Left lobe of liver (tissue), 2 donors: ENCODE data around the gene CASQ1. TPM values are rescaled to one million over a fixed set of nuclear protein-coding genes. Genes with fewer than 3 reads are reported as not detected.

Experiments
- ATAC-seq: fragments of 200-7000 bp; cut with Tn5 transposase; one replicate; pipeline ENCODE4 v1.9.1; 2020; ENCODE audit warnings: mild to moderate bottlenecking, moderate library complexity
- DNase-seq: peaks from one replicate; pipeline ENCODE4 v3.0.0-alpha.2; 2020; ENCODE audit warnings: low spot score
- total RNA-seq: library from RNA; stranded (reverse); gene quantifications from one replicate; pipeline ENCODE4 v1.2.1, GENCODE V29; 2021
- donor health status: DM: no; HTN: no; CAD: no; lungs with moderate emphysema.
- donor health status: DM: no; HTN: yes; CAD: no.

The CASQ1 gene
- total RNA-seq, result not detected

DNA sequence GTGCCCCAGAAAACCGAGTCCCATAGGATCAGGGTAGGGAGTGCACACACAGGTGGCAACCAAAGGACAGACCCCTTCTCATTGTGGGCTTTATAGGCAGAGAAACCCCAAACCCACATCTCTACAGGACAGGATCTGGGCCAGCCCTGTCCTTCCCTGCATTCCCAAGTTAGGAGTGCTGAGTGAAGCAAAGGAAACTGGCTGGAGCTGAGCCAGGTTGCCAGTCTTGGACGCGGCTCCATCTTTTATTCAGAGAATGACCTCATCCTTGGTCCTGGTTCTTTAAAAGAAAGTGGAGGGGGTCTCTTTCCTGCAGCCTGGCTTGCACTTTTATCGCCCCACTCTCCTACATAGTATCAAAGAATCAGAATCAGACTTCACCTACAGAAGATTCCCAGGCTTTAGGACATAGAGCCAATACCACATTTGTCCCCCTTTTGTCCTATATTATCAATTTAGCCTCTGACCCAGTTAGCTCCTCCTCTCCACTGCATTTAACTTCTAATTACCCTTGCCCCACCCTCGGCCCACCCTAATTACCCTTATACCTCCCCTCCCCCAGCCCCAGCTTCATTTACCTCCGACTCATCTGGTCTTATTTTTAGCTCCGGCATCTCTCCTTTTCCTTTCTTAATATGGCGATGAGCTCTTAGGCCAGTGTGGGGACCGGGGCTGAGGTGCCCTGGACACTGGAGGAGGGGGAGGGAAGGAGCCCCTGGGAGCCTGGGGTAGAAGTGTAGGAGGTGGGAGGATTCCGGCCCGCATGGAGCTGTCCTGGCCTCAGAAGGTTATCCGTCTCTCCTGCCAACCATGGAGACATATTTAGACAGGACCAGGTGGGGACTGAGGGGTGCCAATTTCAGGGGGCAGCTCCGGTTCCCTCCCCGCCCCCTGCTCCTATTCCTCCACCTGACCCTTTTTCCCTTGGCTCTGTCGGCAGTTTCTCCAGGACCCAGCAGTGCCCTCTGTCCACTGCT is at the start of gene CASQ1:
CASQ1 (plus strand) TSS at position 927 of the 977 bp plus-strand sequence. CDS start 177 bp downstream, outside the sequence.
- DNase-seq, result no peak
- ATAC-seq, result no peak

DNA sequence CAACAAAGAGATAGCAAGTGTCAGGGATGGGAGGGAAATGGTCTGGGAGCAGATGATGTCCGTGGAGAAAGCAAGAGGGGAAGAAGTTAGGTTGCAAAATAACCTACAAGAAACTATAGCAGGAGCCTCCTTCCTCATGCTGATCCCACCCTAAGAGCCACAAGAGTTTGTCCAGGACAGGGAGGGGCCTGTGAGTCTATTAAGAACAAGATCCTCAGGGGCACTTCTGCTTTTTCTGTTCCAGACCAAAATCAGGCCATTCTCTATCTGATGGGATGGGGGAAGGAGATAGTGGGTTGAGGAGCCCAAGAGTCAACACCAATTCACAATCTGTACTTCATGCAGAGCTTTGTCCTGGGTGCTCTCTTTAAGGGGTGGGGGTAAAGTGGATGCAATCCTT is 46.7 kb upstream of the CASQ1 start:
- ATAC-seq, result peak; percentile 34
- DNase-seq, result no peak

DNA sequence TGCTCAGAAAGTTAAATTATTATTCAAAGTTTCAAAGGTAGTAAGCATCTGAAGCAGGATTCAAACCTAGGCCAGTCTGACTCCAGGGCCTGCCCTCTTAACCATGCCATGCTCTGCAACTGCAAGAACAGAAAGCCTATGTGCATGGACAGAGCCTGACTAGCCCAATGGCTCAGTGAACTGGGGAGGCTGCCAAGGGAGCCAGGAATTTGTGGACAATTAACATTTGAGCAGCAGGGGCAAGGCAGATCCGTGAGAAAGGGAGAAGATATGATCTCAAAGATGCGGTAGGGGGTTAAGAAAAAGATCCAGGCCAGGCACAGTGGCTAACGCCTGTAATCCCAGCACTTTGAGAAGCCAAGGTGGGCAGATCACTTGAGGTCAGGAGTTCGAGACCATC is 45.5 kb upstream of the CASQ1 start:
- ATAC-seq (no peak), DNase-seq (no peak)

DNA sequence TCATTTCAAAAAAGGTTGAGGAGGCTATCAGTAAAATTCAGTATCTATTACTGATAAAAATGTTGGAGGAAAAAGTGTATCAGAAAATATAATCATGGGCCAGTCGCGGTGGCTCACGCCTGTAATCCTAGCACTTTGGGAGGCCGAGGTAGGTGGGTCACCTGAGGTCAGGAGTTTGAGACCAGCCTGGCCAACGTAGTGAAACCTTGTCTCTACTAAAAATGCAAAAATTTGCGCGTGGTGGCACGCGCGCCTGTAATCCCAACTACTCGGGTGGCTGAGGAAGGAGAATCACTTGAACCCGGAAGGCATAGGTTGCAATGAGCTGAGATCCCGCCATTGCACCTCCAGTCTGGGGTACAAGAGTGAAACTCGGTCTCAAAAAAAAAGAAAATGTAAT is 44.3 kb upstream of the CASQ1 start:
- no peak for ATAC-seq
- no peak for DNase-seq

DNA sequence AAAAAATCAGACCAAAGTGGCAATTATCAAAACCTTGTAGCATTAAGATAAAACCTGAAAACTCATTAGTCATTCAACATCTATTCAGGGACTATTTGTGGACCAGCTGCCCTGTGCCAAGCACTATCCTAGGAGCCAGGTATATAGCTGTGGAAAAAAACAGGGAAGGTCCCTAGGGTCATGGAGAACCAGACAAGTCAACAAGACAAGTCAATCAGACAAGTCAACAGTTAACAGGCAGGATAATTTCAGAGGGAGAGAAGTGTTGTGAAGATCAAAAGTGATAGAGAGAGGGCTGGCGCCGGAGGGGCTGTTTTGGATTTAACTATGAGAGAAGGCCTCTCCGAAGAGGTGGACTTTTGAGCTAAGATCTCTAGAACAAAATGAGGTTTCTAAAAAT is 42.3 kb upstream of the CASQ1 start:
- ATAC-seq (no peak), DNase-seq (no peak)

DNA sequence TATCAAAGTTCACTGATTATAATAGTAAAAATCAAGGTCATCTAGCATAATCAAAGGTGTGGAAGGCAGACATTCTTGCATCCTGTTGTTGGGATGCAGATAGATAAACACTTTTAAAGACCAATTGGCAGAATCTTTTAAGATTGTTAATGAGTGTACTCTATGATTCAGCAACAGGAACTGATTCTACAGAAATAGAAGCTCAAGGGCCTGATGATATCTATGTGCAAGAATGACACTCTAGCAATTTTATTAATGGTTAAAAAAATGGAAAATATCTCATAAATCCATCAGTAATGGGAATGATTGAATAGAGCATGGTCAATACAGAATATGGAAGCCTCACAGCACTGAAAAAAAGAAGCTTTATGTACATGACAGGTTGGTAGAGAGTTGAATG is 41.1 kb upstream of the CASQ1 start:
- ATAC-seq (no peak), DNase-seq (no peak)

DNA sequence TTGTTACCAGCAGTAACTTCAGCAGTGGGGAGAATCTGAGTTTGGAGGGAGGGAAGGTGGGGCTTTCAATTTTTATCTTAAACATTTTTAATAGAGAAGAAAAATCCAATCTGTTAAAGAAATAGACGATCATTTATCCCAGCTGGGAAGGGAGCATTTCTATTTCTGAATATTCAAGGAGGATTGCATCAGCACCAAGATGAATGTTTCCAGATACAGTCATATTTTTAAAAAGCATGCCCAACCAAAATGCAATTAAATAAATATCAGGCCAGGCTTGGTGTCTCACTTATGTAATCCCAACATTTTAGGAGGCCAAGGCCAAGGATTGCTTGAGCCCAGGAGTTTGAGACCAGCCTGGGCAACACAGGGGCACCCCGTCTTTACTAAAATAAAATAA is 40.7 kb upstream of the CASQ1 start:
- DNase-seq (no peak), ATAC-seq (no peak)

DNA sequence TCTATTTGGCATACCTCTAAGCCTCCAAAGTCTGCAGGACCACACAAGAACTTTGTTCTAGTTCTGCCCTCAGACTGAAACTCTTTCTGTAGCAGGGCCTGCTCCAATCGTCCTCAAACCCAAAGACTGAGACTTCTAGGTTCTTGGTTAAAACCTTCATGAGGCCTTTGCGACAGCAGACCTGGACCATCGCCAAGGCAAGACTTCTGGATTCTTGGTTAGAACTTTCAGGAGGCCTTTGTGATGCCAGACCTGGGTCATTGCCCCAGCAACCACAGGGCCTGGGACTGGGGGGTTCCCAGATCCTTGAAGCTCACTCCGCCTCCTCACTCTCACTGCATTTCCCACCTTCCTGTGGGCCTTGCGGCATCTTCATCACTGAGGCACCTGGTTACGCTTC is 39.1 kb upstream of the CASQ1 start, which contains the start of gene ATP1A4:
ATP1A4 (plus strand) TSS at position 301 of the 400 bp plus-strand sequence. CDS start 438 bp downstream, outside the sequence.
- no peak for DNase-seq
- no peak for ATAC-seq

DNA sequence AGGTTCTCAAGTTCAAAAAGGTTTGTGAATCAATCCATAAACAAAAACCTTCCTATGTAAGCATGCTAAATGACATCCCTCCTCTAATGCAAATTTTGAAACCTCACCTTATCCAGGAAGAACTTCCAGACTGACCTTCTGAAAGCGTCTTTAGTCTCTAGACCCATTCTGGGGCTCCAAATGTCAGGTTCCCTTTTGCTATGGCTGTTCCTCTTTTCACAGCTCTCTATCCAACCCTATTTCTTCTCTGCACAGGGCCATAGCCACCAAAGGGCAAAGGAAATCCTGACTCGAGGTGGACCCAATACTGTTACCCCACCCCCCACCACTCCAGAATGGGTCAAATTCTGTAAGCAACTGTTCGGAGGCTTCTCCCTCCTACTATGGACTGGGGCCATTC is 35.6 kb upstream of the CASQ1 start:
- no peak for DNase-seq
- no peak for ATAC-seq

DNA sequence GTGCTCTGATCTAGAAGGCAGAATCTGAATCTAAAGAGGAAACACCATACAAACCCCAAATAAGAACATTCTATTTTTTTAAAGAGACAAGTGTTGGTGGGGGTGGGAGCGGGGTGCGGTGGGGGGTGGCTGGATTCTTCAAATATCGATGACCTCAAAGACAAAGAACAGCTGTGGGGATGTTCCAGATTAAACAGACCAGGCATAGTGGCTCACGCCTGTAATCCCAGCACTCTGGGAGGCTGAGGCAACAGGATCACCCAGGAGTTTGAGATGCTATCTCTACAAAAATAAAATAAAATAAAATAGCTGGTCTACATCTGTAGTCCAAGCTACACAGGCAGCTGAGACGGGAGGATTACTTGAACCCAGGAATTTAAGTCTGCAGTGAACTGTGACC is 34.0 kb upstream of the CASQ1 start:
- ATAC-seq (no peak), DNase-seq (no peak)

DNA sequence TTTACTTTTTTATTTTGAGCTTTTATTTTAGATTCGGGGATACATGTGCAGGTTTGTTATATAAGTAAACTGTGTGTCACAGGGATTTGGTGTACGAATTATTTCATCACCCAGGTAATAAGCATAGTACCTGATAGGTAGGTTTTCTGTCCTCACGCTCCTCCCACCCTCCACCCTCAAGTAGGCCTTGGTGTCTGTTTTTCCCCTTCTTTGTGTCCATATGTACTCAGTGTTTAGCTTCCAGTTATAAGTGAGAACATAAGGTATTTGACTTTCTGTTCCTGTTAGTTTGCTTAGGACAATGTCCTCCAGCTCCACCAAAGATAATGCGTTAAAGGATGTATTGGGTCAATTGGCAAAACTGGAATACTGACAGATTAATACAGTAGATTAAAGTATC is 33.2 kb upstream of the CASQ1 start:
- ATAC-seq, result no peak
- no peak for DNase-seq

DNA sequence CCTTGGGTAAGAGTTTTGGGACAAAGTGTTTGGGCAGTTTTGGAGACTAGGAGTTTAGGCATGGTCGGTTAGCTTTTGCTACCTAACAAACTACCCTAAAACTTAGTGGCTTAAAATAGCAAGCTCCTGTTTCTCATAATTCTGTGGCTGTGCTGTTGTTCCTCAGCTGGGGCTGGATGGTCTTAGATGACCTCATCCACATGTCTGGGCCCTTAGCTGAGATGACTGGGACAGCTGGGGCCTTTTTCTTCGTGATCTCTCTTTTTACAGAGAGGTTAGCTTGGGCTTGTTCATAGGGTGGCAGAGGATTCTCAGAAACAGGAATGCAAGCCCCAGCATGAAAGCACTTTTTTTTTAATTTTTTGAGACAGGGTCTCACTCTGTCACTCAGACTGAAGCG is 32.3 kb upstream of the CASQ1 start:
- DNase-seq, result no peak

DNA sequence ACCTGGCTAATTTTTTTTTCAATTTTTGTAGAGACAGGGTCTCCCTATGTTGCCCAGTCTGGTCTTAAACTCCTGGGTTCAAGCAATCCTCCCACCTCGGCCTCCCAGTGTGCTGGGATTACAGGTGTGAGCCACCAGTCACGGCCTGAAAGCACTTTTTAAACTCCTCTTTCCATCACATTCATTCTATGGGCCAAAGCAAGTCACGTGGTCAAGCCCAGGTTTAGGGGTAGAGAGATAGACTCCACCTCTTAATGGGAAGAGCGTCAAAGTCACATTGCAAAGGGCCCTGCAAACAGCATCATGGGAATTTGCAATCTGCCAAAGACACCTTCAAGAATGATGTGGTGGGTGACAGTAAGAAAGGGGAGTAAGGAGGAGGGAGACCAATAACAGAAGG is 31.8 kb upstream of the CASQ1 start:
- DNase-seq, result no peak
- ATAC-seq, result no peak

More for the DNA sequence above, 32.3 kb upstream of the CASQ1 start:
- ATAC-seq, result no peak

DNA sequence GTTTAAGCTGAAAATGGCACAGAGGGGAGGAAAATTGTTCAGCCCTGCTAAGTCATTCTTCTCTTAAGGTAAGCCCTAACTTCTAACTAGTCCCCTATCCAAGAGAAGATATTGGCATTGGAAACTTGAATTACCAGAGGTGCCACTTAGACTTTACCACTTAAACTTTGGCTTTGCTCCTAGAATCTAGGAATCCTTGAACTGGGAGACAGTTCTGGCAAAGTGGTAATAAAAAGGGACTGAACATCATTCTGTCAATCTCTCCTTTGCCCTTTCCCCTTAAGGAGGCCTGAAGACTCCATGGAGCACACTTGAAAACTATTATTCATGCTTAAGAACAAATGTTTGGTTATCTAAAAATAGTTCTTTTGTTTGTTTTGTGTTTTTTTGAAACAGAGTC is 30.5 kb upstream of the CASQ1 start:
- DNase-seq (no peak), ATAC-seq (no peak)

DNA sequence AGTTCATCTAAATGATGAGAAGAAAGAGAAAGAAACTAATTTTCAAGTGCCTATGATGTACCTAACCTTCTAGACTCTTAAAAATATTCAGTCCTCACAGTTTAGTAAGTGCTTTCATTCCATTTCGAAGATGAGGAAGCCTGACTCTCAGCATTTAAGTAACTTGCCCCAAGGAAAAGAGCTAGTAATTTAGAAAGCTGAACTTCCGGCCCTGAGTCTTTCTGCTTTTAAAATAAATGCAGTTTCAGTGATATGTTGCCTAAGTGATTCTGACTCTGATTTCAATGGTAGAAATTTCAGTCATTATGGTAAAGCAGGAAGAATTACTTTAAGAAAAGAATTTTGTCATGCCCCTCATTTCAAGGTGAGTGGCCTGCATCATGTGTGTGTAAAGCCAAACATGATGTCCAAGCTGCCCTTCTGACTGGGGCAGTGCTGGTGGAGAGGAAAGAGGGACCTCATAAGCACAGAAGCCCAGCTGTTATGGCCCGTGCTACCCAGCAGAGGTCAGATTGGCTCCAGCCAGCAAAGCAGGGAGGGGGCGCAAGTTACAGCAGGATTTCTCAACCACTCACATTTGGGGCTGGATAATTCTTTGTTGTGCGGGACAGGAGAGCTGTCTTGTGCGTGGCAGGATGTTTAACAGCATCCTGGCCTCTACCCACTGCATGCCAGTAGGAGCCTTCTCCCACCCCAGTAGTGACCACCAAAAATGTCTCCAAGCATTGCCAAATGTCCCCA is 28.2 kb upstream of the CASQ1 start:
- DNase-seq (no peak), ATAC-seq (peak; percentile 52)

DNA sequence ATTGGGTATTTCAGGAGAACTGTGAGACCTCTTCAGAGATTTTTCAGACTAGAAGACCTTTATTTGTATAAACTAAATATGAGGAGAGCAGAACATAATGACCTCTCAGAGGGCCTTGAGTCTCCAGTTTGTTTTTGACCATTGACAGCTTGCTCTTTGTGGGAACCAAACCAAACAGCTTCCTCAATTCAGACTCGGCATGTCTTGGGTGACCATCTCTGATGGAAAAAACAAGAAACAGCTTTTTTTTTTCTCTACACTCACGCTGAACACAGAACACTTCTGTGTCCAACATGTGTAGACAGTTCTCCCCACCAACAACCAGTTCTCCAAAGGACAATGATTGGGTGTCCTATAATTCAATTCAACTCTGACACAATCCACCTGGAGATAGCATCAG is 27.4 kb upstream of the CASQ1 start:
- no peak for DNase-seq
- ATAC-seq, result no peak

DNA sequence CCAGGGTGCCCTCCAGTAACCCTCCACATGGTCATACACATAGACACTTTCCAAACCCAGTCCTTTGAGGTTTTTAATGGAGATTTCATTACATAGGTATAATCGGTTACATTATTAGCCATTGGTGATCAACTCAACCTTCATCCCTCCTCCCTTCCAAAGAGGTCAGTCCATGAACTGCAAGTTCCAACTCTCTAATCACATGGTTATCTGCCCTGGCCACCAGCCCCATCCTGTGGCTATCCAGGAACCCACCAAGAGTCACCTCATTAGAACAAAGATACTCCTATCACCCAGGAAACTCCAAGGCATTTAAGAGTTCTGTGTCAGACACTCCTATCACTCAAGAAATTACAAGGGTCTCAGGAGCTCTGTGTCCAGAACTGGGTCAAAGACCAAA is 26.8 kb upstream of the CASQ1 start:
- no peak for DNase-seq
- ATAC-seq, result peak; percentile 67

DNA sequence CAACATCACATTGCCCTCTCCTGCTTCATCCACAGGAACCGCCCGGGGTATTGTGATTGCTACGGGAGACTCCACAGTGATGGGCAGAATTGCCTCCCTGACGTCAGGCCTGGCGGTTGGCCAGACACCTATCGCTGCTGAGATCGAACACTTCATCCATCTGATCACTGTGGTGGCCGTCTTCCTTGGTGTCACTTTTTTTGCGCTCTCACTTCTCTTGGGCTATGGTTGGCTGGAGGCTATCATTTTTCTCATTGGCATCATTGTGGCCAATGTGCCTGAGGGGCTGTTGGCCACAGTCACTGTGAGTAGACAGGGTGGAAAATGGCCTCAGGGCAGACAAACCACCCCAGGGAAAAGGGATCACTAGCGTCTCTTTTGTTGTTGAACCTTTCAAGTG is 26.3 kb upstream of the CASQ1 start:
- DNase-seq (no peak), ATAC-seq (no peak)

DNA sequence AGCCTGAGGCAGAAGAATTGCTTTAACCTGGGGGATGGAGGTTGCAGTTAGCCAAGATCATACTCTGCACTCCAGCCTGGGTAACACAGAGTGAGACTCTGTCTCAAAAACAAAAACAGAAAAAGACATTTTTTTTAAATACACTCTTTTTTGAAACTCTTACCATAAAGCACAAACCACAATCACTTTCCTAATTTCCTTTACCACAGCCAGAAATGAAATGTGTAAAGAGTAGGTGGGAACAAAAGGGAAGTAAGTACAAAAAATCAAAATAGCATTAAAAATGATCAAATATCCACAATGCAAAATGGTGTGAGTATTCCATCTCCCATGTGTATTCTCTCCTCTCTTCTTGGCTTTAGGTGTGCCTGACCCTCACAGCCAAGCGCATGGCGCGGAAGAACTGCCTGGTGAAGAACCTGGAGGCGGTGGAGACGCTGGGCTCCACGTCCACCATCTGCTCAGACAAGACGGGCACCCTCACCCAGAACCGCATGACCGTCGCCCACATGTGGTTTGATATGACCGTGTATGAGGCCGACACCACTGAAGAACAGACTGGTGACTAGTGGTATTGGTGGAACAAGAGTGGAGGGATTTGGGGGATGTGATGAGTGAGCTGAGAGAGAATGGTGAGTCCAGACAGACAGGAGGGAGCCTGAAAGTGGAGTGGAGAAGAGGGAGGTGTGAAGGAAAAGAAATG is 24.1 kb upstream of the CASQ1 start:
- DNase-seq, result no peak

DNA sequence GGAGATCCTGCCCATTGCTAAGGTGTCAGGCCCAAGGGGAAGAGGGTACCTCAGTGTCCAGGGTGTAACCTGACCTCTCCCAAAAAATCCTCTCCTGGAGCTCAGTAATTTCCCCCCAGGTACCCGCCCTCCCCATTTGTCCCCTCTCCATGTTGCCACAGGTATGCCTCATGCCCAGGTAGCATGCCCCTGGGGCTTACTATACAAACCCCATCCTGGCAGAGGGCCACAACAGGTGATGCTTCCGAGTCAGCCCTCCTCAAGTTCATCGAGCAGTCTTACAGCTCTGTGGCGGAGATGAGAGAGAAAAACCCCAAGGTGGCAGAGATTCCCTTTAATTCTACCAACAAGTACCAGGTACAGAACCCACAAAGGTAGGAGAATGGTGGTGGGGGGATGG is 23.3 kb upstream of the CASQ1 start:
- ATAC-seq (no peak), DNase-seq (no peak)

More for the DNA sequence above, 24.1 kb upstream of the CASQ1 start:
- no peak for ATAC-seq

DNA sequence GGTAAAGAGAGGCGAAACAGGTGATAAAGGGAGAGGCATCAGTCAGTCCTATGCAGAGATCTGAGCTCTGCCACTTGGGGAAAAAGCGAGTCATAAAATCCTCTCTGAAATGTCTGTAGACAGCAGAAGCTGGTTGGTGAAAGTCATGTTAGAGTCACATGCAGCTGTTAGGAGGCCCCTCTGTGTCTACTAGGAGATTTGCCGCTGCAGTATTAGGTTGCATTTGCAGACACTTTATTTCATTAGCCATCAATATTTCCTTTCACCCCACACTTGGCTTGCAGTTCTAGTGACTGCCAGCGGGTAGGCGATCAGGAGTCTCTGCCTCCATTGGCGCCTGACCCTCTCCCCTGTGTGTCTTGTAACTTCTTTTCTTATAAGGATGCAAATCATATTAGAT is 22.8 kb upstream of the CASQ1 start:
- DNase-seq, result no peak

More for the DNA sequence above, 22.8 kb upstream of the CASQ1 start:
- no peak for ATAC-seq
